ENCODE results near the gene TTC16. TPM values are rescaled to one million over a fixed set of nuclear protein-coding genes. Genes with fewer than 3 reads are reported as not detected.
A peak's percentile ranks its signal among the peaks of the same experiment; 100 is the strongest.

The TTC16 gene
- total RNA-seq, 1 donor from 2014 or later, result not detected

DNA sequence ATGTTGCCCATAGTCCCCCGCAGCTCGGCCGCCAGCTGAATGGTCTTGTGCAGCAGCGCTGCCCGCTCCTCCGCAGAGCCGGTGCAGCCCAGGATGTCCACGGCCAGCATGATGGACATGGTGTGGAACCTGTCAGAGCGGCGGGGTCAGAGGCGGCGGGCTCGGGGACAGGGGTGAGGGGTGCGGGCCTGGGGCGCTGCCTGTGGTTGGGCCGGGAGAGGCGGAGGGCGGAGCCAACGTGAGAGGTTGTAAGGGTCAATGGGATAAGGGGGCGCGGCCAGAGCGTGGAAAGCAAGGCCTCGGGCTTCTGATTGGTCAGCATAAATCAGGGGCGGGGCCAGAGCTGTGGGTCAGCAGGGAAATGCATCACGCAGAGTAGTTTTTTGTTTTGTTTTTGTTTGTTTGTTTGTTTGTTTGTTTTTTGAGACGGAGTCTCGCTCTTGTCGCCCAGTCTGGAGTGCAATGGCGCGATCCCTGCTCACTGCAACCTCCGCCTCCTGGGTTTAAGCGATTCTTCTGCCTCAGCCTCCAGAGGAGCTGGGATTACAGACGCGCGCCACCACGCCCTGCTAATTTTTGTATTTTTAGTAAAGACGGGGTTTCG lies 26.1 kb downstream of the TTC16 start:
- no peak for TF ChIP-seq CTCF (IDR thresholded peaks at IDR 0.05)
- ATAC-seq (ENCODE audit: low read depth) (no peak), DNase-seq (no peak)
- ChIA-PET CTCF (interaction anchor here (2.0 kb wide), 1 partner anchor 128 kb away, joined by 8 read pairs; no protein-coding TSS in a partner anchor), POLR2A (interaction anchor here (0.6 to 1.5 kb wide), 3 partner anchors 13 to 43 kb away, joined by 3 read pairs; no protein-coding TSS in a partner anchor)
- intact Hi-C loops (cut with micrococcal nuclease), result no loop called here
- H3K36me3 Mint-ChIP-seq (ENCODE audit: low read depth), result peaks cover 81% of the 10 kb centered on the region
- H3K9me3 Mint-ChIP-seq, result no peaks in the 10 kb centered on the region
- H3K27ac Mint-ChIP-seq, result no peak overlapping the region
- H3K4me3 Mint-ChIP-seq, result no peak overlapping the region
- no peaks in the 10 kb centered on the region for H3K4me1 Mint-ChIP-seq
- H3K27me3 Mint-ChIP-seq, result no peaks in the 10 kb centered on the region

- no peaks in the 10 kb centered on the region for H3K4me1 Mint-ChIP-seq
- H3K27me3 Mint-ChIP-seq, result no peaks in the 10 kb centered on the region
- intact Hi-C loops (cut with micrococcal nuclease), result no loop called here
- H3K36me3 Mint-ChIP-seq (ENCODE audit: low read depth), result peaks cover 84% of the 10 kb centered on the region
- H3K9me3 Mint-ChIP-seq, result no peaks in the 10 kb centered on the region
- CTCF ChIA-PET, result interaction anchor here (0.6 to 2.0 kb wide), 2 partner anchors 14 to 127 kb away, joined by 5 to 8 read pairs; no protein-coding TSS in a partner anchor
- ATAC-seq (ENCODE audit: low read depth) (no peak), DNase-seq (no peak)
- no peak overlapping the region for H3K27ac Mint-ChIP-seq
- H3K4me3 Mint-ChIP-seq, result no peak overlapping the region
- POLR2A ChIA-PET, result interaction anchor here (0.6 to 1.2 kb wide), 2 partner anchors 13 to 14 kb away, joined by 3 read pairs; no protein-coding TSS in a partner anchor
- TF ChIP-seq CTCF (IDR thresholded peaks at IDR 0.05), result no peak
Observed at GRCh38 chr9:127742435-127743088, 26.7 kb downstream of the TTC16 start.

DNA sequence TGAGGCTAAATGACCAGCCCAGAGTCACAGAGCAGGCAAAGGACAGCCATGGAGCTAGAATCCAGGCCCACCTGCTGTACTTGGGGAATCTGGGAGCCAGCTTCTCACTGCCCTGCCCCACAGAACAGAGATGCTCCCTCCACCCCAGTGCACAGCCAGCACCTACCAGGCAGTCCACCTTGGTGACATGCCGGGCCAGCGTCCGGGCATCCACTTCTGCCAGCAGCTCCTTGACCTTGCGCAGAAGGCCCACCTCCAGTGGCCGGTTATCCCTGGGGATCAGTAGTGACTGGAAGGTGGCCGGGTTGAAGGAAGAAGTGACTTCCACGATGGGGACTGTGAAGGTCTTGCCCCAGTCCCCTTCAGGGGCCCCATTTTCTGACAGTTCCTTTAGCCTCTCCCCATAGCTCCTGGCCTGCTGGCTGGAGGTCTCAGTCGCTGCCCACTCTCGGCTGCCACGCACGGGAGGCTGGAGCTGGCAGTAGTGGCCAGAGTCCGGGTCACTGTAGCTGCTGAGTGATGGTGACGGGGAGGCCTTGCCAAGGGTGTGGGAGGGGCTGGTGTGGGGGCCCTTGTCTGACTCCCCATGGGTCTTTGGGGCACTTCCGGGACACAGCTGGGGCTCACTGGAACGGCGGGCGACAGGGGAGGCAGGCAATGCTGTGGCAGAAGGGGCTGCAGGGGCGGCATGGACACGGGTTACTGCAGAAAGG lies 28.7 kb downstream of the TTC16 start:
- Mint-ChIP-seq H3K27me3 (no peaks in the 10 kb centered on the region), H3K27ac (no peak overlapping the region), H3K4me1 (no peaks in the 10 kb centered on the region), H3K4me3 (no peak overlapping the region), H3K9me3 (no peaks in the 10 kb centered on the region), H3K36me3 (ENCODE audit: low read depth) (peaks cover 85% of the 10 kb centered on the region)
- intact Hi-C loops (cut with micrococcal nuclease), result no loop called here
- CTCF ChIA-PET, result interaction anchor here (1.5 kb wide), 1 partner anchor 10 kb away, joined by 7 read pairs; the partner anchor contains the start of gene TOR2A
- no peak for TF ChIP-seq CTCF (IDR thresholded peaks at IDR 0.05)
- POLR2A ChIA-PET, result interaction anchor here (0.7 to 1.5 kb wide), 3 partner anchors 10 to 35 kb away, joined by 4 to 6 read pairs (median 4); partner anchors contain the start of gene TOR2A
- DNase-seq (no peak), ATAC-seq (ENCODE audit: low read depth) (no peak)

DNA sequence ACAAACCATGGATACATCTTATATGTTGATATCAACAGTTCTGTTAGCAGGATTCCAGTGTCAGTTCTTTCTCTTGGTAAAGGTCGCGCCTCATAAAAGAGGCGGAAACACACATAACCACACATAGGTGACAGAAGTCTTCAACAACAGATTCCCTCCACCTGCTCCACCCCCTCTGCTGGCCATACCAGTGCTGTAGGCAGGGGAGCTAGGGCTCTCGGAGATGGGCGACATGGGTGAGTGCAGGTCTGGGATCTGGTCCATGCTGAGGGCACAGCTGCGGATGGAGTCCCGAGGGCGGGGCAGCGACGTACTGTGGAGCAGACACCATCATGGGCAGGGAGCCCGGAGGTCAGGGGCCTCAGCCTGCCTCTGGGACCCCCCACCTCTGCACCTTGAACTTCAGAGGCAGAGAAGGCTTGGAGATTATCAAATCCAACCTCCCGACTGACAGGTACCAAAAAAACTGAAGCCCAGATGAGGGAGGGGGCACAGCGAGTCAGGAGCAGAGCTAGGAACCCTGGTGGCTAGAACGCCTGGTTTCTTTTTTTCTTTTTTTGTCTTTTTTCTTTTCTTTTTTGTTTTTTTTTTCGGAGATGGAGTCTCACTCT lies 31.2 kb downstream of the TTC16 start:
- H3K27me3 Mint-ChIP-seq, result no peaks in the 10 kb centered on the region
- ATAC-seq (ENCODE audit: low read depth) (no peak), DNase-seq (no peak)
- H3K4me3 Mint-ChIP-seq, result no peak overlapping the region
- no peaks in the 10 kb centered on the region for H3K9me3 Mint-ChIP-seq
- H3K36me3 Mint-ChIP-seq (ENCODE audit: low read depth), result peaks cover 85% of the 10 kb centered on the region
- ChIA-PET CTCF (interaction anchor here (0.6 kb wide), 1 partner anchor 120 kb away, joined by 3 read pairs; no protein-coding TSS in a partner anchor), POLR2A (interaction anchor here (0.6 to 1.1 kb wide), 2 partner anchors 123 to 296 kb away, joined by 3 read pairs; partner anchors contain the start of genes LRSAM1 and RPL12)
- intact Hi-C loops (cut with micrococcal nuclease), result no loop called here
- TF ChIP-seq CTCF (IDR thresholded peaks at IDR 0.05), result no peak
- H3K27ac Mint-ChIP-seq, result peak overlapping the region; percentile 12
- no peaks in the 10 kb centered on the region for H3K4me1 Mint-ChIP-seq
